Calu3 (cell line): ENCODE results near the gene MICALL1. TPM values are rescaled to one million over a fixed set of nuclear protein-coding genes. Genes with fewer than 3 reads are reported as not detected.

Experiments used
- BruUV-seq: library from RNA; stranded (reverse); fragments of 400-500 nt; replicated peaks from 2 replicates; lab custom pipeline; 2021; lab: Mats Ljungman, UMichigan
- CTCF ChIA-PET: fragments of 300-600 bp; sonication (Branson Sonifier 250); formaldehyde crosslinking; loops from one replicate; lab custom pipeline; 2022; ENCODE audit warnings: antibody characterized with exemption; lab: Charles Lee
- DNase-seq: peaks from one replicate; pipeline ENCODE4 v3.0.0; 2022
- H3K27ac Mint-ChIP-seq: one replicate; pipeline ENCODE4 v1.8.0; 2022; ENCODE audit warnings: mixed read lengths; ENCODE audit not compliant: unreplicated experiment
- H3K27me3 Mint-ChIP-seq: one replicate; pipeline ENCODE4 v1.8.0; 2022; ENCODE audit warnings: mixed read lengths; ENCODE audit not compliant: unreplicated experiment
- H3K36me3 Mint-ChIP-seq: one replicate; pipeline ENCODE4 v1.8.0; 2022; ENCODE audit warnings: mild to moderate bottlenecking, moderate library complexity, mixed read lengths; ENCODE audit not compliant: insufficient read depth, unreplicated experiment
- H3K4me1 Mint-ChIP-seq: one replicate; pipeline ENCODE4 v1.8.0; 2022; ENCODE audit warnings: mild to moderate bottlenecking, low read depth, mixed read lengths; ENCODE audit not compliant: unreplicated experiment
- H3K4me3 Mint-ChIP-seq: one replicate; pipeline ENCODE4 v1.8.0; 2022; ENCODE audit warnings: mild to moderate bottlenecking, low read depth, moderate library complexity, mixed read lengths; ENCODE audit not compliant: unreplicated experiment
- H3K9me3 Mint-ChIP-seq: one replicate; pipeline ENCODE4 v1.8.0; 2022; ENCODE audit warnings: low read depth, mixed read lengths; ENCODE audit not compliant: unreplicated experiment
- CTCF ChIP-seq: fragments of 200-600 bp; IDR thresholded peaks from one replicate; pipeline ENCODE4 v1.8.0; 2022; ENCODE audit warnings: antibody characterized with exemption; ENCODE audit not compliant: unreplicated experiment
- intact Hi-C: fragments of 100-400 bp; cut with micrococcal nuclease; formaldehyde crosslinking; loops from one replicate; pipeline ENCODE4 v1.10.0; 2022; ENCODE audit not compliant: unreplicated experiment
- total RNA-seq: library from RNA; stranded (reverse); gene quantifications from 2 replicates; pipeline ENCODE4 v1.2.3, GENCODE V29; 2022

MICALL1 gene
- total RNA-seq, 1 experiment from 2014 or later: 69.7 TPM

DNA sequence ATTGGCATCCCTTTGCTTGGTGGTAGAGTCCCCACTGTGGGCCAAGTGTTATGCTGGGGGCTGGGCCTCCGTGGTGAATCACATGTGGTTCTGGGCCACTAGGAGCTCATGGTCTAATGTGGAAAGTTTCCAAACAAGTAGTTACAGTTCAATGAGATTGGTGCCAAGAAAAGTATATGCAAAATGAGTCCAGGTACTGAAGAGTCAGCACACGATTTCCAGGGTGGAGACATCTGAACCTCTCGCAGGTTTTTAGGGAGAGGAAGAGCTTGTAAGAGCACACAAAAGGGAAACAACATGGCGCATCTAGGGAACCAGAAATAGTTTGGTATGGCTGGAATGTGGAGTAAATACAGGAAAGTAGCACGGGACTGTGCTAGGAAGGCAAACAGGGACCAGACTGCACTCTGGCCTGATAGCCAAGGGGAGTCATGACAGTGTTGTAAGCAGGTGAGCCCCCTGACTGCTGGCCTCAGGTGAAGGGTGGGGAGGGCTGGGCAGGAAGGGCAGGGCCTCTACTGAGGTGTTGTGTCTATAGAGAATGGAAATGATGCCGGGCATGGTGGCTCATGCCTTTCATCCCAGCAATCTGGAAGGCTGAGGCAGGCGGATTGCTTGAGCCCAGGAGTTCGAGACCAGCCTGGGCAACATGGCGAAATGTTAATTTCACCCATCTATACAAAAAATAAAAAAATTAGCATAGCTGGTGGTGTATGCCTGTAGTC, 60.0 kb downstream of the MICALL1 start:
- CTCF ChIA-PET: interaction anchor here (0.5 kb wide), 1 partner anchor 19 kb away, joined by 6 read pairs; no protein-coding TSS in a partner anchor
- no peak for DNase-seq
- no peaks in the 10 kb centered on the region for H3K4me1 Mint-ChIP-seq
- intact Hi-C loops: loop anchor here (2.0 to 5.0 kb wide), 2 partner anchors 79 to 149 kb away; no protein-coding TSS in a partner anchor
- no peak overlapping the region for H3K27ac Mint-ChIP-seq
- no peaks in the 10 kb centered on the region for H3K27me3 Mint-ChIP-seq
- H3K4me3 Mint-ChIP-seq: no peak overlapping the region
- BruUV-seq: no TSS peak
- H3K36me3 Mint-ChIP-seq: peaks cover 14% of the 10 kb centered on the region
- TF ChIP-seq CTCF: no peak
- H3K9me3 Mint-ChIP-seq: no peaks in the 10 kb centered on the region

GRCh38 chr22:37967147-37967546, 61.0 kb downstream of the MICALL1 start:
- H3K27me3 Mint-ChIP-seq: no peaks in the 10 kb centered on the region
- intact Hi-C loops: loop anchor here (5.0 kb wide), 1 partner anchor 150 kb away; no protein-coding TSS in a partner anchor
- DNase-seq: no peak
- CTCF ChIA-PET: no interaction called here
- no TSS peak for BruUV-seq
- no peak overlapping the region for H3K27ac Mint-ChIP-seq
- peaks cover 14% of the 10 kb centered on the region for H3K36me3 Mint-ChIP-seq
- no peak for TF ChIP-seq CTCF
- H3K9me3 Mint-ChIP-seq: no peaks in the 10 kb centered on the region
- no peak overlapping the region for H3K4me3 Mint-ChIP-seq
- no peaks in the 10 kb centered on the region for H3K4me1 Mint-ChIP-seq

- BruUV-seq: no TSS peak
- Mint-ChIP-seq H3K27ac (no peak overlapping the region), H3K4me3 (no peak overlapping the region), H3K4me1 (no peaks in the 10 kb centered on the region), H3K36me3 (peaks cover 14% of the 10 kb centered on the region), H3K27me3 (no peaks in the 10 kb centered on the region), H3K9me3 (no peaks in the 10 kb centered on the region)
- intact Hi-C loops: loop anchor here (5.0 kb wide), 1 partner anchor 151 kb away; no protein-coding TSS in a partner anchor
- no peak for TF ChIP-seq CTCF
- CTCF ChIA-PET: no interaction called here
- no peak for DNase-seq
These were observed 61.7 kb downstream of the MICALL1 start for GRCh38 chr22:37967637-37968451.

GRCh38 chr22:37968452-37969251, 62.6 kb downstream of the MICALL1 start:
- Mint-ChIP-seq H3K4me1 (no peaks in the 10 kb centered on the region), H3K27ac (no peak overlapping the region), H3K27me3 (no peaks in the 10 kb centered on the region), H3K9me3 (no peaks in the 10 kb centered on the region), H3K4me3 (no peak overlapping the region), H3K36me3 (peaks cover 14% of the 10 kb centered on the region)
- no peak for TF ChIP-seq CTCF
- intact Hi-C loops: loop anchor here (5.0 kb wide), 1 partner anchor 151 kb away; no protein-coding TSS in a partner anchor
- DNase-seq: no peak
- BruUV-seq: no TSS peak
- CTCF ChIA-PET: no interaction called here
